ENCODE data around the gene KCNQ1OT1. TPM values are rescaled to one million over a fixed set of nuclear protein-coding genes. Genes with fewer than 3 reads are reported as not detected.
A peak's percentile ranks its signal among the peaks of the same experiment; 100 is the strongest.

KCNQ1OT1 gene
- total RNA-seq, 2 donors from 2014 or later: 5.2 to 6.9 TPM

DNA sequence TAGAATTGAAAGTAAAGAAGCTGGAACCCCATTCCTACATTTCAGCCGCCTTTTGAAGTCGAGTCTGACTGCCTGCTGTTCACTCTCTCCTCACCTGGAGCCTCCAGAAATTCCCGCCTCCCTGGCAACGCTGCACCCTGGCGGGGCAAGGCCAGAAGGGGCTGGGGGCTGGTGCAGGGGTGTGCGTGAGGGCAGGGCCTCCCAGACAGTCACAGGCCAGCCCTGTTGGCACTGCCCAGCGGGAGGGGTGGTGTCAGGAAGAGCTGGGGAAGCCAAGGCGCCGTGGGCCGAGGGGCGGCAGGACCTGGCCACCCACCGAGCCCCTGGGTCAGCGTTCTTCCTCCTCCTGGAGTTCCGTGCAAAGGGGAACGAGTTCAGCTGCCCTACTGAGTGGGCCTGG lies 123.2 kb downstream of the KCNQ1OT1 start:
- DNase-seq: peak; percentile 48
- 90 to 93% methylated on average over 10 to 15 of the region's 15 CpGs for WGBS, 2 experiments (ENCODE audit: insufficient coverage in 1 of 2, insufficient read length in 1 of 2)
- TF ChIP-seq, protein P1, sequence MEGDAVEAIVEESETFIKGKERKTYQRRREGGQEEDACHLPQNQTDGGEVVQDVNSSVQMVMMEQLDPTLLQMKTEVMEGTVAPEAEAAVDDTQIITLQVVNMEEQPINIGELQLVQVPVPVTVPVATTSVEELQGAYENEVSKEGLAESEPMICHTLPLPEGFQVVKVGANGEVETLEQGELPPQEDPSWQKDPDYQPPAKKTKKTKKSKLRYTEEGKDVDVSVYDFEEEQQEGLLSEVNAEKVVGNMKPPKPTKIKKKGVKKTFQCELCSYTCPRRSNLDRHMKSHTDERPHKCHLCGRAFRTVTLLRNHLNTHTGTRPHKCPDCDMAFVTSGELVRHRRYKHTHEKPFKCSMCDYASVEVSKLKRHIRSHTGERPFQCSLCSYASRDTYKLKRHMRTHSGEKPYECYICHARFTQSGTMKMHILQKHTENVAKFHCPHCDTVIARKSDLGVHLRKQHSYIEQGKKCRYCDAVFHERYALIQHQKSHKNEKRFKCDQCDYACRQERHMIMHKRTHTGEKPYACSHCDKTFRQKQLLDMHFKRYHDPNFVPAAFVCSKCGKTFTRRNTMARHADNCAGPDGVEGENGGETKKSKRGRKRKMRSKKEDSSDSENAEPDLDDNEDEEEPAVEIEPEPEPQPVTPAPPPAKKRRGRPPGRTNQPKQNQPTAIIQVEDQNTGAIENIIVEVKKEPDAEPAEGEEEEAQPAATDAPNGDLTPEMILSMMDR (conservative IDR thresholded peaks at IDR 0.05): no peak
- H3K4me3 Mint-ChIP-seq: no peak overlapping the region
- Histone ChIP-seq H3K4me3 (ENCODE audit: low read length) (no peak overlapping the region), H3K9ac (ENCODE audit: extremely low read depth, low read length, poor library complexity, severe bottlenecking) (no peak overlapping the region), H3K9me3 (ENCODE audit: control insufficient read depth, low read length) (no peaks in the 10 kb centered on the region), H3K27me3 (ENCODE audit: control insufficient read depth, insufficient read depth, low read length, poor library complexity, severe bottlenecking) (peaks cover 6% of the 10 kb centered on the region), H3K36me3 (ENCODE audit: control insufficient read depth, insufficient read depth, low read length) (no peaks in the 10 kb centered on the region), H3K4me1 (ENCODE audit: control insufficient read depth, insufficient read depth, low read length) (peaks cover 7% of the 10 kb centered on the region), H3K27ac (ENCODE audit: low read depth, low read length) (no peak overlapping the region)
- no peak overlapping the region for H3K27ac Mint-ChIP-seq
- H3K27me3 Mint-ChIP-seq (ENCODE audit: insufficient read depth): peaks cover 45% of the 10 kb centered on the region
- no peaks in the 10 kb centered on the region for H3K9me3 Mint-ChIP-seq
- peaks cover 6% of the 10 kb centered on the region for H3K4me1 Mint-ChIP-seq
- no peaks in the 10 kb centered on the region for H3K36me3 Mint-ChIP-seq (ENCODE audit: low read depth)

DNA sequence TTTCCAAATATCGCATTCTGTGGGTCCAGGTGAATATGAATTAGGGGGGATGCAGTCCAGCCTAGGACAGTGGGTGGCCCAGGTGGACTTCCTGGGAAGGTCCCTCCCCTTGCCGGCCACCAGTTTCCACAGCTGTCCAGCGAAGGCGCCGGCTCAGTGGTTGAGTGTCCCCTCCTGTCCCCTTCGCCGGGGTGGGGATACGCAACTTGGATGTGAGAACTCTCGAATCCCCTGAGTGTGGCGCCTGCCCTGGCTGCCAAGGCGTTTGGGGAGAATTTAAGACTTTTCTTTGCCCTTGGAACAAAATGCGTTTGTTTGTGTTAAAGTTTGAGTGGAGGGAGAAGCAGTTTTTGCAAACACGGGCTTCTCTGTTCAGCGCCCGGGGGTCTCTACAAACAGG lies 123.7 kb downstream of the KCNQ1OT1 start:
- Histone ChIP-seq H3K9ac (ENCODE audit: extremely low read depth, low read length, poor library complexity, severe bottlenecking) (no peak overlapping the region), H3K4me3 (ENCODE audit: low read length) (no peak overlapping the region), H3K4me1 (ENCODE audit: control insufficient read depth, insufficient read depth, low read length) (peaks cover 7% of the 10 kb centered on the region), H3K27me3 (ENCODE audit: control insufficient read depth, insufficient read depth, low read length, poor library complexity, severe bottlenecking) (peaks cover 6% of the 10 kb centered on the region), H3K9me3 (ENCODE audit: control insufficient read depth, low read length) (no peaks in the 10 kb centered on the region), H3K36me3 (ENCODE audit: control insufficient read depth, insufficient read depth, low read length) (no peaks in the 10 kb centered on the region), H3K27ac (ENCODE audit: low read depth, low read length) (no peak overlapping the region)
- Mint-ChIP-seq H3K9me3 (no peaks in the 10 kb centered on the region), H3K27me3 (ENCODE audit: insufficient read depth) (peaks cover 43% of the 10 kb centered on the region), H3K4me3 (no peak overlapping the region), H3K36me3 (ENCODE audit: low read depth) (no peaks in the 10 kb centered on the region), H3K27ac (no peak overlapping the region), H3K4me1 (peaks cover 6% of the 10 kb centered on the region)
- WGBS, 2 experiments (ENCODE audit: insufficient coverage in 1 of 2, insufficient read length in 1 of 2): 92 to 97% methylated on average over 11 to 15 of the region's 15 CpGs
- peak; percentile 43 for DNase-seq
- TF ChIP-seq, protein P1 (conservative IDR thresholded peaks at IDR 0.05): no peak

DNA sequence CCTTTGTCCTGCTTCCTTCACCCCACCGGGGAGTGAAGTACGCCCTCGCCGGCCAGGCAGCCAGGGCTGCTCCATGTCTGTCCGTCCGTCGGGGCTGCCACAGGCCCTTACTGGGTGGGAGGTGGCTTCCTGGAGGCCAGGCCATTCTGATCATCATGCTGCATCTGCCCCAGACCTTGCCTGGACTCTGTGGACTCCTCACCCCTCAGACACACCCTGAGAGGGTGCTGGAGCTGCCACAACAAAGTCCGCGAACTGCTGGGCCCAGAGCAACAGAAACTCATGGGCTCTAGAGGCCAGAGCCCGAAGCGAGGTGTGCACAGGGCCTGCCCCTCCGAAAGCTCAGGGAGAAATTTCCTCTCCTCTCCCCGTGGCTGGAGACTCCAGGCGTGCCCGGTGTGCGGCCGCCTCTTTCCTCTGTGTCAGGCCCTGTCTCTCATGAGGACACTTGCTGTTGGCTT lies 124.2 kb downstream of the KCNQ1OT1 start:
- peaks cover 6% of the 10 kb centered on the region for H3K4me1 Mint-ChIP-seq
- no peaks in the 10 kb centered on the region for H3K9me3 Mint-ChIP-seq
- no peak overlapping the region for H3K27ac Mint-ChIP-seq
- no peak for DNase-seq
- no peak overlapping the region for H3K9ac ChIP-seq (ENCODE audit: extremely low read depth, low read length, poor library complexity, severe bottlenecking)
- H3K4me3 Mint-ChIP-seq: no peak overlapping the region
- H3K36me3 Mint-ChIP-seq (ENCODE audit: low read depth): no peaks in the 10 kb centered on the region
- WGBS, 2 experiments (ENCODE audit: insufficient coverage in 1 of 2, insufficient read length in 1 of 2): 90 to 95% methylated on average over 6 to 17 of the region's 17 CpGs
- H3K27me3 Mint-ChIP-seq (ENCODE audit: insufficient read depth): peaks cover 40% of the 10 kb centered on the region
- TF ChIP-seq, protein P1 (conservative IDR thresholded peaks at IDR 0.05): no peak
- H3K4me3 ChIP-seq (ENCODE audit: low read length): no peak overlapping the region
- no peaks in the 10 kb centered on the region for H3K9me3 ChIP-seq (ENCODE audit: control insufficient read depth, low read length)
- peaks cover 6% of the 10 kb centered on the region for H3K27me3 ChIP-seq (ENCODE audit: control insufficient read depth, insufficient read depth, low read length, poor library complexity, severe bottlenecking)
- H3K4me1 ChIP-seq (ENCODE audit: control insufficient read depth, insufficient read depth, low read length): peaks cover 7% of the 10 kb centered on the region
- no peak overlapping the region for H3K27ac ChIP-seq (ENCODE audit: low read depth, low read length)
- H3K36me3 ChIP-seq (ENCODE audit: control insufficient read depth, insufficient read depth, low read length): no peaks in the 10 kb centered on the region

Measured in endodermal cell (in vitro differentiated cells).